ENCODE measurements around the gene TMEM171.

- no peak for TF ChIP-seq CTCF (IDR thresholded peaks at IDR 0.05; ENCODE audit: low read depth, low read length)
- no peak for TF ChIP-seq POLR2A (IDR thresholded peaks at IDR 0.05; ENCODE audit: extremely low read depth, insufficient read length)
Observed at GRCh38 chr5:73157414-73158303, 37.3 kb downstream of the TMEM171 start.
